Mesendoderm (in vitro differentiated cells): ENCODE results near the gene NKD1.

Source experiments
- DNase-seq: peaks from one replicate; pipeline ENCODE4 v3.0.0; 2013
- H2AK5ac ChIP-seq: 2 replicates; pipeline ENCODE4 v1.6.1; 2013; ENCODE audit warnings: low read length, inconsistent platforms
- H2BK120ac ChIP-seq: 2 replicates; pipeline ENCODE4 v1.6.1; 2013; ENCODE audit warnings: low read depth, mild to moderate bottlenecking, low read length, moderate library complexity, mixed read lengths
- H2BK15ac ChIP-seq: replicated peaks from 2 replicates; pipeline ENCODE4 v1.6.1; 2013; ENCODE audit warnings: low read depth, mild to moderate bottlenecking, moderate library complexity
- H2BK5ac ChIP-seq: 2 replicates; pipeline ENCODE4 v1.6.1; 2013; ENCODE audit warnings: low read length, inconsistent platforms
- H3K18ac ChIP-seq: 2 replicates; pipeline ENCODE4 v1.6.1; 2013; ENCODE audit warnings: mild to moderate bottlenecking, low read length, mixed read lengths
- H3K23ac ChIP-seq: one replicate; pipeline ENCODE4 v1.6.1; 2013; ENCODE audit warnings: low read length
- H3K27ac ChIP-seq: 2 replicates; pipeline ENCODE4 v1.5.1; 2013; ENCODE audit warnings: low read depth, mild to moderate bottlenecking, inconsistent platforms, low read length, moderate library complexity
- H3K27me3 ChIP-seq: 2 replicates; pipeline ENCODE4 v1.6.1; 2013; ENCODE audit warnings: low read length, control low read depth, mild to moderate bottlenecking, inconsistent platforms; ENCODE audit not compliant: insufficient read depth, poor library complexity
- H3K36me3 ChIP-seq: 2 replicates; pipeline ENCODE4 v1.6.1; 2013; ENCODE audit warnings: low read length, inconsistent platforms; ENCODE audit not compliant: control insufficient read depth, insufficient read depth
- H3K4ac ChIP-seq: one replicate; pipeline ENCODE4 v1.6.1; 2013; ENCODE audit warnings: low read depth, mild to moderate bottlenecking, low read length, moderate library complexity
- H3K4me1 ChIP-seq: 2 replicates; pipeline ENCODE4 v1.6.1; 2013; ENCODE audit warnings: low read depth, low read length, inconsistent platforms; ENCODE audit not compliant: control insufficient read depth
- H3K4me2 ChIP-seq: 2 replicates; pipeline ENCODE4 v1.6.1; 2013; ENCODE audit warnings: low read length
- H3K4me3 ChIP-seq: 2 replicates; pipeline ENCODE4 v1.5.1; 2013; ENCODE audit warnings: mild to moderate bottlenecking, low read length
- H3K56ac ChIP-seq: one replicate; pipeline ENCODE4 v1.6.1; 2013; ENCODE audit warnings: low read length
- H3K79me1 ChIP-seq: 2 replicates; pipeline ENCODE4 v1.6.1; 2013; ENCODE audit warnings: low read length, inconsistent platforms
- H3K79me2 ChIP-seq: 2 replicates; pipeline ENCODE4 v1.6.1; 2013; ENCODE audit warnings: mild to moderate bottlenecking, low read length; ENCODE audit not compliant: control insufficient read depth, insufficient read depth
- H3K9ac ChIP-seq: 2 replicates; pipeline ENCODE4 v1.6.1; 2013; ENCODE audit warnings: low read length, inconsistent platforms
- H4K5ac ChIP-seq: one replicate; pipeline ENCODE4 v1.6.1; 2013; ENCODE audit warnings: low read length
- H4K8ac ChIP-seq: one replicate; pipeline ENCODE4 v1.6.1; 2013; ENCODE audit warnings: low read depth, mild to moderate bottlenecking, control low read depth, low read length, moderate library complexity
- WGBS: extraction: QIAGEN DNeasy Blood & Tissue Kit; methylation state at CpG from one replicate; pipeline ENCODE4 v1.1.7; 2013; ENCODE audit warnings: low lambda C conversion rate, missing lambda C conversion rate; ENCODE audit not compliant: insufficient coverage; ENCODE audit errors: extremely low coverage; 5-methylcytosine and 5-hydroxymethylcytosine counted together

Gene NKD1

DNA sequence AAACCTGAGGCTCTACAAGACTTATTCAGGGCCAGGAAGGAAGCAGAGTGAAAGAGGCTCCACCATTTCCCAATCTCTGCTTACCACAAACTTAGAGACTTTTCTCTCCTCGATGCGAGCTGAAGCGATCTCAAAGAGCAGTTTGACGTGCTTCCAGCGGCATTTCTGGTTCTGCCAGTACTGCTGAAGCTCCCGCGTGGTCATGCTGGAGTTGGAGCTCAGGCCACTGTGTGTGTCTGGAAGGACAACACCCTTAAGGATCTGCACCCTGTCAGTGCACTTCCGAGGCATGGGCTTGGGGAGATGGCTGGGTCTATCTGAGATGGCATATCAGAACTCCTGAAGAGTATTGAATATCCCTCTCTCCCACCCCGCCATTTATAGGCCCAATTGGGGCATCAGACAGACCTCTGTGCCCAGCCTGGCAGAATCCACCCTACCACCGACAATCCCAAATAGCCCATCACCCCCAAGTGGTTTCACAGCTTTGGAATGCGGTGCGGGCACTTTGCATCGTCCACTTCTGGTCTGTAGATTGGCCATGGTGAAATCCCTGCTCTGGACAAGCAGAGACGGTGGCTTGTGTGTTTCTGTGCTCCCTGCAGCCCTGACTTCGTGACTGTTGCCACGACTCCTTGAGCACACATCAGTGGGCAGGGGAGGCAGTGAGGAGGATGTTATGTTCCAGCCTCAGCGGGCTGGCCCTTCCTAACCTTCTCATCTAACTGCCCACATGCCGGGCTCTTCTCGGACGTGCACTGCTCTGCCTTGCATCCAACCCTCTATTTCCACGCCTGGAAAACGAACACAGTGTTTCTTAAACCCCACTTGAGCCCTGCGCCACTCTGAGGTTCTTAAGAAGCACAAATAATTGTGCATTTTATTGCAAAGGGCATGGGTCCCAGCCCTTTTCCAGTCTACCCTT, 127.8 kb downstream of the NKD1 start:
- H4K5ac ChIP-seq, result no peak overlapping the region
- no peaks in the 10 kb centered on the region for H3K27me3 ChIP-seq
- H3K4me1 ChIP-seq, result no peaks in the 10 kb centered on the region
- H4K8ac ChIP-seq, result no peak overlapping the region
- H3K18ac ChIP-seq, result no peak overlapping the region
- no peak for DNase-seq
- no peak overlapping the region for H3K23ac ChIP-seq
- no peak overlapping the region for H2BK15ac ChIP-seq
- H3K36me3 ChIP-seq, result no peaks in the 10 kb centered on the region
- WGBS, result no CpG with 5 or more reads among the region's 23 CpGs
- no peak overlapping the region for H2AK5ac ChIP-seq
- no peak overlapping the region for H3K56ac ChIP-seq
- H2BK120ac ChIP-seq, result no peak overlapping the region
- no peak overlapping the region for H3K27ac ChIP-seq
- H3K4me3 ChIP-seq, result no peak overlapping the region
- H3K4me2 ChIP-seq, result no peak overlapping the region
- H3K79me2 ChIP-seq, result no peaks in the 10 kb centered on the region
- H3K4ac ChIP-seq, result no peak overlapping the region
- H2BK5ac ChIP-seq, result no peak overlapping the region
- no peaks in the 10 kb centered on the region for H3K79me1 ChIP-seq
- H3K9ac ChIP-seq, result no peak overlapping the region

DNA sequence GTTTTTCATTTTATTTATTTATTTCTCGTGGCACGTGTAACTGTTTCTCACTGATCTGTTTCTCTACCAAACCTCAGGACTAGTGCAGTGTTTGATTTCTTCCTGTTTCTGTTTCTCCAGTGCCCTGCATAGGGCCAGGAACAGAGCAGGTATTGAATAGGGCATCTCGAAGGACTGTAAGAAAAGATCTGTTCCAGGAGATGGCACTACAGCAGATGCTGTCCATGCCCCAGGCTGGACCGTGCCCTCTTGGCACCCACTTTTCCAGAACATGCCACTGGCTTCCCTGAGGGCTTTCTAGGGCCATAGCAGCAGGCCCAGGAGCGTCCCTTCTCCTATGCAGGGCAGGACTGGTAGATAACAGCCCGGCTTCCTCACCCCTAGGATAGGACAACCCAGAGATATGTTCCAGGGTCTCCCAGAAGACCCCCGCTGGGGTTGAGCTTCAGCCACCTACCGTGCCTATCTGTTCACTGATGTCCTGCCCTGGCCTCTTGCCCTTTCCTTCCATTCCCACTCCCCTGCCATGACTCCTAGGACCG, 128.6 kb downstream of the NKD1 start:
- H4K8ac ChIP-seq, result no peak overlapping the region
- H3K23ac ChIP-seq, result no peak overlapping the region
- no peak overlapping the region for H2AK5ac ChIP-seq
- DNase-seq, result no peak
- H2BK5ac ChIP-seq, result no peak overlapping the region
- no peaks in the 10 kb centered on the region for H3K4me1 ChIP-seq
- no peak overlapping the region for H2BK120ac ChIP-seq
- H3K4me2 ChIP-seq, result no peak overlapping the region
- H4K5ac ChIP-seq, result no peak overlapping the region
- no peak overlapping the region for H3K4me3 ChIP-seq
- H3K56ac ChIP-seq, result no peak overlapping the region
- WGBS, result no CpG with 5 or more reads among the region's 9 CpGs
- H2BK15ac ChIP-seq, result no peak overlapping the region
- H3K4ac ChIP-seq, result no peak overlapping the region
- no peaks in the 10 kb centered on the region for H3K79me1 ChIP-seq
- no peak overlapping the region for H3K9ac ChIP-seq
- H3K27ac ChIP-seq, result no peak overlapping the region
- no peaks in the 10 kb centered on the region for H3K27me3 ChIP-seq
- no peak overlapping the region for H3K18ac ChIP-seq
- no peaks in the 10 kb centered on the region for H3K36me3 ChIP-seq
- no peaks in the 10 kb centered on the region for H3K79me2 ChIP-seq

DNA sequence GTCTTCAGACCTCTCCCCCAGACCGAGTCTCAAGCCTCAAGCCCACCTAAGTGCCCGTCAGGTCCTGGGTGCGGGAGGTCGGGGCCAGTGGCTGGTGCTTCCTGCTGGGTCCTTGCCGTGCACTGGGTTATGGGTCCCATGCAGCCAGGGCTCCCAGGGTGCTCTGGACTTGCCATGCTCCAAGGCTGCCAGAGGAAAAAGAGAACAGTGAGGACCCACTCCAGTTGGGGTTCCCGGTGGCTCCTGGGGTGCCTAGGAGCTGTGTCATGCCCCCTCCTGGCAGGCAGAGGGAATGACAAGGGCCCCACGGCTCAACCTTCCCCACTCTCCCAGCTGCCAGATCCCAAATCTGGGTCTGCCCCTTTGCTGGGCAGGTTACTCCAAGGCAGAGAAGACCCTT, 129.2 kb downstream of the NKD1 start:
- H2AK5ac ChIP-seq, result no peak overlapping the region
- no peaks in the 10 kb centered on the region for H3K27me3 ChIP-seq
- no peak overlapping the region for H3K18ac ChIP-seq
- no peak overlapping the region for H2BK120ac ChIP-seq
- no peaks in the 10 kb centered on the region for H3K36me3 ChIP-seq
- no peaks in the 10 kb centered on the region for H3K79me2 ChIP-seq
- H3K4me3 ChIP-seq, result no peak overlapping the region
- no peak overlapping the region for H3K4me2 ChIP-seq
- no peak overlapping the region for H4K5ac ChIP-seq
- no peak overlapping the region for H2BK15ac ChIP-seq
- H3K23ac ChIP-seq, result no peak overlapping the region
- H3K56ac ChIP-seq, result no peak overlapping the region
- H3K79me1 ChIP-seq, result no peaks in the 10 kb centered on the region
- no peak overlapping the region for H4K8ac ChIP-seq
- no peak overlapping the region for H3K27ac ChIP-seq
- H3K9ac ChIP-seq, result no peak overlapping the region
- no peak overlapping the region for H2BK5ac ChIP-seq
- no peaks in the 10 kb centered on the region for H3K4me1 ChIP-seq
- DNase-seq, result no peak
- H3K4ac ChIP-seq, result no peak overlapping the region
- WGBS, result no CpG with 5 or more reads among the region's 7 CpGs

DNA sequence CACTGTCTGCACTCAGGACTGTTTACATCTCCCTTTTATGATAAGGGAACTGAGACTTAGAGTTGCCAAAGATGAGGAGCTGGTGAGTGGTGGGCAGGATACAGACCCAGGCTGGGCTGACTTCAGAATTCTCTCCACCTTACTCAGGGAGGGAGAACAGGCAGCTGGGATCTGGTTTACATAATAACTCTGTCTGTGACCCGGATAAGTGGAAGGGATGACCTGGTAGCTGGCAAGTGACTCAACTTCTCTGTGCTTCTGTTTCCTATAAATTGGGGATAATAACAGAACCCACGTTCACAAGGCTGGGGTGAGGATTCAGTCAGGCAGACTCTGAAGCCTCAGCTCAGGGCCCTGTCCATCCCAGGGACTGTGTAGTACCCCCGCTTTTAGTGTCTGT, 130.3 kb downstream of the NKD1 start:
- H3K23ac ChIP-seq, result no peak overlapping the region
- no peak overlapping the region for H3K27ac ChIP-seq

DNA sequence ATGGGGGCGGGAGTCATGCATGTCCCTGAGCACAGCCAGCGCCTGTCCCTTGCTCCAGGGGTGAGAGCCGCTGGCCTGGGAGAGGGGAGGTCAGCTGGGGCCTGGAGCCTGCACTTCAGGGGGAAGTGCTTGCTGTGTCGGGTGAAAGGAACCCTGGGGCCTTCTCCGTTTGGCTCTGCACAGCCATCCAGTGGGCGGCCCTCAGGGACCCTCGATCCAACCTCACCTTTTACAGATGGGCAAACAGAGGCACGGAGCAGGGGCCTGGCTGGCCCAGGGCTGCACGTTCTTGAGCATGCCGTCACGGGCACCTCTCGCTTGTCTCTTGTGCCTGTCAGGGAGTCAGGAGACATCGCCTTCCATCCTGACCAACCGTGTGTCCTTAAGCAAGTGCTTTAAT, 131.1 kb downstream of the NKD1 start:
- no CpG with 5 or more reads among the region's 14 CpGs for WGBS
- Histone ChIP-seq H2BK15ac (no peak overlapping the region), H4K5ac (no peak overlapping the region), H3K79me1 (no peaks in the 10 kb centered on the region), H2AK5ac (no peak overlapping the region), H3K56ac (no peak overlapping the region), H3K4ac (no peak overlapping the region), H4K8ac (no peak overlapping the region), H3K4me2 (no peak overlapping the region), H3K4me1 (no peaks in the 10 kb centered on the region), H3K4me3 (no peak overlapping the region), H2BK5ac (no peak overlapping the region), H3K18ac (no peak overlapping the region), H3K27ac (no peak overlapping the region), H3K27me3 (no peaks in the 10 kb centered on the region), H3K9ac (no peak overlapping the region), H2BK120ac (no peak overlapping the region), H3K36me3 (no peaks in the 10 kb centered on the region), H3K79me2 (no peaks in the 10 kb centered on the region), H3K23ac (no peak overlapping the region)
- no peak for DNase-seq

More for the DNA sequence above, 130.3 kb downstream of the NKD1 start:
- H4K8ac ChIP-seq, result no peak overlapping the region
- H3K9ac ChIP-seq, result no peak overlapping the region
- WGBS, result no CpG with 5 or more reads among the region's 3 CpGs
- H3K4me3 ChIP-seq, result no peak overlapping the region
- H3K56ac ChIP-seq, result no peak overlapping the region
- no peaks in the 10 kb centered on the region for H3K36me3 ChIP-seq
- no peak overlapping the region for H2AK5ac ChIP-seq
- no peak overlapping the region for H2BK5ac ChIP-seq
- no peak for DNase-seq
- no peaks in the 10 kb centered on the region for H3K4me1 ChIP-seq
- no peak overlapping the region for H2BK120ac ChIP-seq
- no peaks in the 10 kb centered on the region for H3K79me1 ChIP-seq
- no peaks in the 10 kb centered on the region for H3K79me2 ChIP-seq
- no peak overlapping the region for H2BK15ac ChIP-seq
- H3K27me3 ChIP-seq, result no peaks in the 10 kb centered on the region
- H3K4me2 ChIP-seq, result no peak overlapping the region
- no peak overlapping the region for H4K5ac ChIP-seq
- no peak overlapping the region for H3K18ac ChIP-seq
- H3K4ac ChIP-seq, result no peak overlapping the region
